Tibial nerve (tissue), 4 donors: ENCODE results near the gene NGRN.
"Not testable (repeated sequence)": the region's sequence is repeated elsewhere in the genome, so short reads cannot be mapped to it uniquely, and the experiment has no call there.

Source experiments
- EP300 ChIP-seq, 2 donors: sonication (generic); formaldehyde crosslinking; IDR thresholded peaks; one replicate each; pipeline ENCODE4 v1.6.1; 2017; ENCODE audit warnings: antibody characterized with exemption in 2 of 2, mild to moderate bottlenecking in 1 of 2
- POLR2A ChIP-seq, 2 donors: fragments of 450-650 bp; IDR thresholded peaks; one replicate each; pipeline ENCODE4 v1.6.1; 2017; ENCODE audit warnings: antibody characterized with exemption in 2 of 2, mild to moderate bottlenecking in 2 of 2, moderate library complexity in 2 of 2
- TF ChIP-seq, protein P1 (sequence below), 5 experiments: fragments of 200-600 bp in 3 of 5; fragments of 450-650 bp in 2 of 5; sonication (generic) in 3 of 5; IDR thresholded peaks; one replicate each; pipeline ENCODE4 v1.5.1; 2016 to 2019; ENCODE audit warnings: antibody characterized with exemption in 5 of 5, mild to moderate bottlenecking in 3 of 5, moderate library complexity in 2 of 5

DNA sequence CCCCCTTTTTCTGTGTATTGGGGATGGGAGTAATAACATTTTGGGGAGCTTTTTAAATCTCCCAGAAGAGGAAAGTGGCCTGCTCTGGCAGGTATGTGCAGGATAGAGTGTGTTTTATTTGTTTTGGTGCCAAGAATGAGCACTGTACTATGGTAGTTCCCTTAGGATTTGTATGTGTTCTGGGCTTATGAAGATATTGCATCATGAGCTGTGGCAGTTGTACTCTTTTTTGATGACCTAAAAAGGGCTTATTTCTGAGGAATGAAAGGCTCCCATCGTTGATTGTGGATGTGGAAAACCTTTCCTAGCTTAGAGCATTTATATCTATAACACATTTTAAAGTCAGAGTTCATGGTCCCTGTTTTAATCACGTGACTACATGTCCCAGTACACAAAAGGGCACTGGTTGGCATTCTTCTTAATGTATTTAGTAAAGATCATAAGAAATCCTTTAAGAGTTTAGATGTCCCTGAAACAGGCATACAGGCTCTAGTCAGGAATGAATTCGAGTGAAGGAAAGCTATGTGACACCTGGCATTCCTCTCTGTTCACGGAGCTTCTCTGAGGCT is 30.9 kb downstream of the NGRN start:
- TF ChIP-seq, protein P1, sequence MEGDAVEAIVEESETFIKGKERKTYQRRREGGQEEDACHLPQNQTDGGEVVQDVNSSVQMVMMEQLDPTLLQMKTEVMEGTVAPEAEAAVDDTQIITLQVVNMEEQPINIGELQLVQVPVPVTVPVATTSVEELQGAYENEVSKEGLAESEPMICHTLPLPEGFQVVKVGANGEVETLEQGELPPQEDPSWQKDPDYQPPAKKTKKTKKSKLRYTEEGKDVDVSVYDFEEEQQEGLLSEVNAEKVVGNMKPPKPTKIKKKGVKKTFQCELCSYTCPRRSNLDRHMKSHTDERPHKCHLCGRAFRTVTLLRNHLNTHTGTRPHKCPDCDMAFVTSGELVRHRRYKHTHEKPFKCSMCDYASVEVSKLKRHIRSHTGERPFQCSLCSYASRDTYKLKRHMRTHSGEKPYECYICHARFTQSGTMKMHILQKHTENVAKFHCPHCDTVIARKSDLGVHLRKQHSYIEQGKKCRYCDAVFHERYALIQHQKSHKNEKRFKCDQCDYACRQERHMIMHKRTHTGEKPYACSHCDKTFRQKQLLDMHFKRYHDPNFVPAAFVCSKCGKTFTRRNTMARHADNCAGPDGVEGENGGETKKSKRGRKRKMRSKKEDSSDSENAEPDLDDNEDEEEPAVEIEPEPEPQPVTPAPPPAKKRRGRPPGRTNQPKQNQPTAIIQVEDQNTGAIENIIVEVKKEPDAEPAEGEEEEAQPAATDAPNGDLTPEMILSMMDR (IDR thresholded peaks at IDR 0.05), result not testable (repeated sequence)
- TF ChIP-seq EP300, POLR2A (IDR thresholded peaks at IDR 0.05): not testable (repeated sequence)
